AG04450 (cell line): Measurements from ENCODE around the gene TMCC2. TPM values are rescaled to one million over a fixed set of nuclear protein-coding genes. Genes with fewer than 3 reads are reported as not detected.

Source experiments
- CTCF ChIA-PET: fragments of 300-600, 350-600 bp; formaldehyde crosslinking; extraction: SDS; loops from one replicate; lab custom pipeline; 2022; ENCODE audit warnings: antibody characterized with exemption, inconsistent platforms; lab: Charles Lee
- POLR2A ChIA-PET: fragments of 350-600 bp; formaldehyde crosslinking; extraction: SDS; loops from one replicate; lab custom pipeline; 2021; ENCODE audit warnings: antibody characterized with exemption, inconsistent platforms; lab: Yijun Ruan, JAX
- DNase-seq: peaks from one replicate; pipeline ENCODE4 v3.0.0-alpha.2; 2011; ENCODE audit warnings: low read depth, low spot score
- H3K27ac ChIP-seq: one replicate; pipeline ENCODE4 v1.5.1; 2012; ENCODE audit warnings: low read depth, low read length, control low read depth
- H3K27me3 ChIP-seq: one replicate; pipeline ENCODE4 v1.6.0; 2012; ENCODE audit warnings: low read length; ENCODE audit not compliant: control insufficient read depth, insufficient read depth
- H3K4me3 ChIP-seq: 2 replicates; pipeline ENCODE4 v1.5.1; 2011; ENCODE audit warnings: mild to moderate bottlenecking, low read depth, low read length, control low read depth
- H3K9me3 ChIP-seq: 2 replicates; pipeline ENCODE4 v1.5.1; 2012; ENCODE audit warnings: low read length; ENCODE audit not compliant: control insufficient read depth, insufficient read depth
- polyA plus RNA-seq: library from polyadenylated mRNA; depleted of rRNA; stranded (reverse); fragments of >200 nt; gene quantifications from 2 replicates; pipeline ENCODE4 v1.2.3, GENCODE V29; 2011
- TF ChIP-seq, protein P1 (sequence below): IDR thresholded peaks from 2 replicates; pipeline ENCODE4 v1.5.1; 2011; ENCODE audit warnings: low read depth, low read length, control low read depth, inconsistent platforms

TMCC2 gene
- polyA plus RNA-seq, 1 experiment: 2.3 TPM

DNA sequence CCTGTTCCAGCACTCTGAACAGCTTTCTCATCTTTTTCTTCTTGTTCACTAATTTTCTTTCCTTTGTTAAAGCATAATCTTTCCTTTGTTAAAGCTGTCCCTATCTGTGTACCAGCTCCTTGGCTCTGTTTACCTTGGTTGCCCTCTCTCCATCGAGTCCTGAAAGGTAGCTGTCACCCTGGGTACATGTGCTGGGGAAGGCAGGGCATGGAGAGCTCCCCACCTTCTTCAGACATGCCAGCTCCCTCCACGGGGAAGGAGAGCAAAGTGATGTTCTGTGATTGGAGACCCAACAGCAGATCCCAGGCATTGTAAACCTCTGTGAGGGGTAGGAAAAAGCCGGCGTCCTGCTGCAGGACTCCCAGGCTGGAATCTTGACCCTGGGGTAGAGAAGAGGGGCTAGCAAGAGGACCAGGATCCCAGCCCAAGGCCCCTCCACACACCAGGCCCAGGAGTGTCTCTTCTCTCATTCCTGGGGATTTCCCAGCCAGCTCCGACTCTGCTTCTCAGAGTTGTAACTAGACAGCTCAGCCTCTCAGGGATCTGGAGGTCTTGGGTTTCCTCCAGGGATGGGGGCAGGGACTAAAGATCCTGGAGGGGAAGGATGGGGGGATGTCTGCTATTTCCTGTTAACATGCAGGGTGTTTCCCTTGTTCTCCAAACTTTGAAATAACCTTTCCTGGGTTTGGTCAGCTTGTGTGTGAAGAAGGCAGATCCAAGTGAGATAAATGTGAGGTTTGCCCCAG is 34.4 kb downstream of the TMCC2 start:
- H3K9me3 ChIP-seq: no peaks in the 10 kb centered on the region
- H3K4me3 ChIP-seq: no peak overlapping the region
- TF ChIP-seq, protein P1, sequence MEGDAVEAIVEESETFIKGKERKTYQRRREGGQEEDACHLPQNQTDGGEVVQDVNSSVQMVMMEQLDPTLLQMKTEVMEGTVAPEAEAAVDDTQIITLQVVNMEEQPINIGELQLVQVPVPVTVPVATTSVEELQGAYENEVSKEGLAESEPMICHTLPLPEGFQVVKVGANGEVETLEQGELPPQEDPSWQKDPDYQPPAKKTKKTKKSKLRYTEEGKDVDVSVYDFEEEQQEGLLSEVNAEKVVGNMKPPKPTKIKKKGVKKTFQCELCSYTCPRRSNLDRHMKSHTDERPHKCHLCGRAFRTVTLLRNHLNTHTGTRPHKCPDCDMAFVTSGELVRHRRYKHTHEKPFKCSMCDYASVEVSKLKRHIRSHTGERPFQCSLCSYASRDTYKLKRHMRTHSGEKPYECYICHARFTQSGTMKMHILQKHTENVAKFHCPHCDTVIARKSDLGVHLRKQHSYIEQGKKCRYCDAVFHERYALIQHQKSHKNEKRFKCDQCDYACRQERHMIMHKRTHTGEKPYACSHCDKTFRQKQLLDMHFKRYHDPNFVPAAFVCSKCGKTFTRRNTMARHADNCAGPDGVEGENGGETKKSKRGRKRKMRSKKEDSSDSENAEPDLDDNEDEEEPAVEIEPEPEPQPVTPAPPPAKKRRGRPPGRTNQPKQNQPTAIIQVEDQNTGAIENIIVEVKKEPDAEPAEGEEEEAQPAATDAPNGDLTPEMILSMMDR: no peak
- peak overlapping the region; percentile 76 for H3K27ac ChIP-seq
- DNase-seq: no peak
- ChIA-PET POLR2A (interaction anchor here (1.0 to 1.4 kb wide), 4 partner anchors 9 to 141 kb away, joined by 3 read pairs; partner anchors contain the start of gene RBBP5), CTCF (interaction anchor here (0.7 to 4.4 kb wide), 10 partner anchors 9 to 273 kb away, joined by 3 to 20 read pairs (median 6); no protein-coding TSS in a partner anchor)
- H3K27me3 ChIP-seq: no peaks in the 10 kb centered on the region

DNA sequence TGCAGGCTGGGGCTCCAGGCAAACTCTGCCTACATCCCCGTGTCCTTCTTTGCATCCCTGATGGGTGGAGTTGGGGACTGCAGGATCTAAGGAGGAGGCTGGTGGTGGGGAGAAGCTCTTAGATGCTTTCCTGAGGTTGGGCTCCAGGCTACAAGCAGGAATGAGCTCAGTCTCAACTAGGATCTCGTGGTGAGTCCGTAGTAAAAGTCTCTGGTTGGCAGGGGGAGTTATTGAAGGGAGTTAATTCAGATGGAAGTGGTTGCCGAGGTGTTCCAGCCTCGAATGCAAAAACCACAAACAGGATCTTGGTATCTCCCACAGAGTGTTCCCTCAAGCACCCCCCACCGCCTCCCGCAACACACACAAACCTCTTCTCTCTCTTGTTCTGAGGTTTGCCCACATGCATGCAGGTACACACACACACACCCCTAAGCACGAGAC is 35.0 kb downstream of the TMCC2 start:
- Histone ChIP-seq H3K27ac (peak overlapping the region; percentile 47), H3K9me3 (no peaks in the 10 kb centered on the region), H3K27me3 (no peaks in the 10 kb centered on the region), H3K4me3 (no peak overlapping the region)
- ChIA-PET POLR2A (interaction anchor here (1.0 to 1.4 kb wide), 3 partner anchors 9 to 57 kb away, joined by 3 read pairs; no protein-coding TSS in a partner anchor), CTCF (interaction anchor here (1.3 to 4.4 kb wide), 7 partner anchors 9 to 274 kb away, joined by 3 to 20 read pairs (median 8); no protein-coding TSS in a partner anchor)
- TF ChIP-seq, protein P1: no peak
- no peak for DNase-seq

DNA sequence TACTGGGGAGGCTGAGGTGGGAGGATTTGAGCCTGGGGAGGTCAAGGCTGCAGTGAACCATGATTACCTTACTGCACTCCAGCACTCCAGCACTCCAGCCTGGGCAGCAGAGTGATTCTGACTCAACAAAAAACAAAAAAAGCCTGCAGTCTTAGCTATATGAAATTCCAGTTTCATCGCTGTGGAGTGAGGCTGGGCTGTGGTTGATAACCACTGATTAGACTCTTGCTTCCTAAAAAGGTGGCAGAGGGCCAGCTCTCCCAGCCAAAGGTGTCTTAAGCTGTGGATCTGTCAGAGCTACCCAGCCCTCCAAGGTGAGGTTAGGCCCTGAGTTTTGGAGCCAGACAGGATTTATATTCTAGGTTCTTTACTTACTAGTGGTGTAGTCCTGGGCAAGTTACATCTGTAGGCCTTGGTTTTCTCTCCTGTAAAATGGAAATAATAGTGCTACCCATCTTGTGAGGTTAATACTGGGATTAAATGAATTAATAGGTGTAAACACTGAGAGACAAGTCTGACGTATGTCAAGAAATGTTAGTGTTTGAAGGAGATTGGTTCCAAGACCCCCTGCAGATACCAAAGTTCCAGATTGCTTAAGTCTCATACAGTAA is 35.9 kb downstream of the TMCC2 start:
- CTCF ChIA-PET: interaction anchor here (0.6 to 4.4 kb wide), 5 partner anchors 10 to 202 kb away, joined by 3 to 20 read pairs (median 5); no protein-coding TSS in a partner anchor
- DNase-seq: no peak
- Histone ChIP-seq H3K27me3 (no peaks in the 10 kb centered on the region), H3K9me3 (no peaks in the 10 kb centered on the region), H3K4me3 (no peak overlapping the region), H3K27ac (no peak overlapping the region)
- POLR2A ChIA-PET: interaction anchor here (0.7 kb wide), 1 partner anchor 50 kb away, joined by 3 read pairs; no protein-coding TSS in a partner anchor
- TF ChIP-seq, protein P1: no peak

DNA sequence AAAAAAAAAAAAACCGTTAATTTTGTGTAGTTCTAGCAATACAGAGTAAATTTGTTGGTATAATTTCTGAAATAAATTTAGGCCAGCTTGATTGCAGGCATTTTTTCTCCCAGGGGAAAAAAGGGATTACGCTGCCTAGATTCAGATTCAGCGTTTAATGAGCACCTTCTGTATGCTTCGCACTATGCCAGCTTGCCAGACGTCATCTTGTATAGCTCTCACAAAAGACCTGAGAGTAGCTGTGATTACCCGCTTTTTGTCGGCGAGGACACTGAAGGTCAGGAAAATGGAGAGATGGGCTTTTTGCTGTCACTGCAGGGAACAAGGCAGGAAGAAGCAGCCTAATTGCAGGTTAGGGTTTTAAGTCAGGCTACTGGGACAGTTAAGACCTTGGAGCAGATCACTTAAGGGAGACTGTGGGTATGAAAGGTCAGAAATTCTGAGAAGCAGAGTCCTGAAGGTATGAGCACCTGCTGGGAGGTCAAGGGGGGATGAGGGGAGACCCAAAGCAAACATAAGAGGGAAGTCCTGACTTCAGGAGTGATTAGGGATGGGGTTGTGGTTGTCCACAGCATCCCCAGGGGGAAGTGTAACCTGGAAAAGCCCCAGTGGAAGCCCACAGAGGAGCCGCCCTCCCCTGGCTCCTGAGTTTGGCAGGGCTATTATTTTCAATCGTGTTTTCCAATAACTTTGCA is 39.0 kb downstream of the TMCC2 start:
- H3K9me3 ChIP-seq: no peaks in the 10 kb centered on the region; the same call in 1 of the 2 replicates
- TF ChIP-seq, protein P1: no peak
- no peak overlapping the region for H3K4me3 ChIP-seq
- DNase-seq: no peak
- ChIA-PET CTCF (interaction anchor here (1.2 to 1.9 kb wide), 2 partner anchors 87 to 205 kb away, joined by 3 to 5 read pairs; no protein-coding TSS in a partner anchor), POLR2A (no interaction called here)
- no peaks in the 10 kb centered on the region for H3K27me3 ChIP-seq
- H3K27ac ChIP-seq: no peak overlapping the region
